PC-9 (cell line): ENCODE data around the gene AMPD2.
"Not testable (repeated sequence)": the region's sequence is repeated elsewhere in the genome, so short reads cannot be mapped to it uniquely, and the experiment has no call there.

Experiments used
- CTCF ChIP-seq: fragments of 200-600 bp; sonication (generic); conservative IDR thresholded peaks from 2 replicates; pipeline ENCODE4 v1.6.1; 2017; ENCODE audit warnings: mixed run types, antibody characterized with exemption, mild to moderate bottlenecking, moderate library complexity
- EZH2 ChIP-seq: fragments of 200-600 bp; sonication (generic); IDR thresholded peaks from 2 replicates; pipeline ENCODE4 v1.8.0; 2017; ENCODE audit warnings: antibody characterized with exemption, low read depth

GRCh38 chr1:109678637-109679036 is 59.0 kb downstream of the AMPD2 start:
- not testable (repeated sequence) for TF ChIP-seq CTCF, EZH2
